Measurements from ENCODE around the gene GLUD1.
A peak's percentile ranks its signal among the peaks of the same experiment; 100 is the strongest.
"Not testable (repeated sequence)": the region's sequence is repeated elsewhere in the genome, so short reads cannot be mapped to it uniquely, and the experiment has no call there.

GLUD1 gene

DNA sequence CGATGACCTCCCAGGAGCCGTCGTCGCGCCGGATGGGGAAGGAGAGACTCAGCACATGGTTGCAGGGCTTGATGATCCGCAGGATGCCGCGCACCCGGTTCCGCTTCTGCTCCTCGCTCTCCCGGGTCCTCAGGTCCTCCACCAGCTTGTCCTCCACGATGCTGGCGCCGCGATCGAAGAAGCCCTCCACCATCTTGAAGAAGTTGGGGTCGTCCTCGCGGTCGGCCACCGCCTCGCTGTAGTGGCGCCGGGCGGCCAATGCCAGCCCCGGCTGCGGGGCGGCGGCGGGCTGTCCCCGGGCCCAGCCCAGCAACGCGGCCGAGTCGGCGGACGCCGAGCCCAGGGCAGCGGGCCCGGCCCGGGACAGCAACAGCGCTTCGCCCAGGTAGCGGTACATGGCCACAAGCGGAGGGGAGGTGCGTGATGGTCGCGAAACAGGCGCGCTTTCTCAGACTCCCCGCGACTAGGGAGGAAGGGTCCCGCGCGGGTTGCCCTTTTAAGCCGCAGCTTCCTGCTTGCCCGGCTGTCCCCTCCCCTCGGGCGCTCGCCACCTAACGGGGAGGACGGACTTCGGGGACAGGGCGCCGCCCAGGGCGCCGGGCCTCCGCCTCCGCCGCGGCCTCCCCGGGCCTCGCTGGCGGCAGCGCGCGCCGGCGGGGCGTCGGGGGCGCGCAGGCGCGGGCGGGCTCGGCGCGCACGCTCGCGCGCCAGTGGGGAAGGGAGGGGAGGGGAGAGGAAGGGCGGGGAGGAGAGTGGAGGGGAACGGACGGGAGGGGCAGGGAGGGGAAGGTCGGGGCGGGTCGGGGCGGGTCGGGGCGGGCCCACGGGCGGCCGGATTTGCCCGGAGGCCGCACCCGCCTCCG is at the start of gene GLUD1, which contains the start of gene SHLD2:
GLUD1 (minus strand) TSS at position 471 of the 863 bp plus-strand sequence; CDS start at position 397, 74 bp downstream.
SHLD2 (plus strand) TSS at position 834 of the 863 bp plus-strand sequence. CDS start 56,149 bp downstream, outside the sequence.
- peak; percentile 40 to 87 for DNase-seq

DNA sequence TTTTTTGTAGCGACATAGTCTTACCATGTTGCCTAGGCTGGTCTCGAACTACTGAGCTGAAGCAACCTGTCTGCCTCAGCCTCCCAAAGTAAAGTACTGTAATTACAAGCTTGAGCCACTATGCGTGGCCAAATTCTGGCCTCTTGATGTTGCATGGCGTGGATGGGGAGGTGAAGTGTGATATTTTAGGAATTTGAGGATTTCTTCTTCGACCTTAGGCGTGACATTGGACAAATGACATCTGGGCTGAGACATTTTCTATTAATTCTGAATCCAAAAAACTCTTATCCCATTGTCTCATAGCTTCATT is 48.4 kb upstream of the GLUD1 start:
- DNase-seq = not testable (repeated sequence)

- DNase-seq = not testable (repeated sequence)
Measured at GRCh38 chr10:87142230-87143108, 47.8 kb upstream of the GLUD1 start.

- not testable (repeated sequence) for DNase-seq
Measured at GRCh38 chr10:87137478-87137877, 42.8 kb upstream of the GLUD1 start.

DNA sequence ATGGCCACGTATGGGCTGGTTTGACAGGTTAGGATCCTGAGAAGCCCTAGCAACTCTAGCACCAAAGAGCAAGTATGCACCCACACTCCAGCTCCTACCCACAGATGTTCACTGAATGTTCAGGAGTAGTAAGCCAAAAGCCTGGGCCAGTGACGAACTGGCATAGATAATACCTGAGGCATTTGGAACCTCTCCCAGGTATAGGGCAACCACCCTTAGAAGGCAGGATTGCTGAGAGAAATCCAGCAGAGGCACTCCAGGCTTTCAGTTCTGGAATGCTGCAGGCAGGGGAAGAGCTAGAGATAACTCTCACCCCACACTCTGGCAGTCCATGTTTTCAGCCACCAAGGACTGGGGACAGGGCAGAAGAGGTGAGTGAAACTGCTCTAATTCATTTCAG is 39.8 kb upstream of the GLUD1 start:
- DNase-seq = not testable (repeated sequence)

DNA sequence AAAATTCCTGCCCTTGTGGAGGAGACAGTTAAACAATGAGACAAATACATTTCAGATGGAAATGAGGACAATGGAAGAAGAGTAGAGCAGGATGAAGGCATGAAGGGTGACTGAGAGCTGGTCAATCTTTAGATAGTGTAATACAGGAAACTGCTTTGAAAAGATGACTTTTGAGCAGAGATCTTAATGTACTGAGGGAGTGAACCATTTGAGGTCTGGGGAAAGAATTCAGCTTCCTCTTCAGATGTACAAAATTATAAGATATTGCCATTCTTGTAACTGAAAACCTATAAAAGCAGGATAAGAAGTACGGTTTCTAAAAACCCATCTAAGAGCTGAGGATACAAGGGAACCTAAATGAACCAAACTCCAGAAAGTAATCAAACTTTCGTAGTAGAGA is 39.3 kb upstream of the GLUD1 start:
- DNase-seq = not testable (repeated sequence)

DNA sequence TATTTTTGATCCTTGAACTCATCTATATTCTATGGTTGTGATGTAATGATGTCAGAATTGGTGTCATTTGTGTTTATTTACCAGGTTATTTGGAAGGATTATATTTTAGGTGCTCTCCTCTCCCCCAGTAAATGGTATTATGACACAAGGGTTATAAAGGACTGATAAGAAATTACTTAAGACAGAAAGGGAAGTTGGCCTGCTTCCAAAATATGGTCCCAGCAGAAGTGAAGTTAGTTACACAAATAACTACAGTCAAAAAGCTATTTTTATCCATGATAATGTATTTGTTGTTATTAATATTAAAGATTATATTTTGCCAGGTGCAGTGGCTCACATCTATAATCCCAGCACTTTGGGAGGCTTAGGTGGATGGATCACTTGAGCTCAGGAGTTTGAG is 37.5 kb upstream of the GLUD1 start:
- DNase-seq = not testable (repeated sequence)

- DNase-seq = not testable (repeated sequence)
Measured at GRCh38 chr10:87127607-87128156, 33.0 kb upstream of the GLUD1 start.

DNA sequence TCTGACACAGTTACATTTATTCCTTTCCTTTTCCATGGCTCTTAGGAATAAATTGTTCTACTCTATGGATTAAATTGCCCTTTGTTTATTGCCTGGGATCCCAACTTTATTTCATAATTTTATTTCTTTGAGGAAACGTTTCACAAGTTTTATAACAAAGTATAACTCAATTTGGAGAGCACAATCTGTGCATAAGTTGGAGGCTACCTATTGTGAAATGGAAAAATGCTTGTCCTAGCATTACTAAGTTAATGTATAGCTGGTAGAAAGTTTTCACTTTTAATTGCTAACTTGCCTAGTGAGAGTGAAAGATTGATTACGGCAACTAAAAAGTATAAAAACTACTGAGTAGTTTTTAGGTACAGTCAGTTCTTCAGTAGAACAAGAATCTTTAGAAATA is 32.4 kb upstream of the GLUD1 start:
- DNase-seq = not testable (repeated sequence)

GRCh38 chr10:87123351-87123750 is 28.7 kb upstream of the GLUD1 start:
- not testable (repeated sequence) for DNase-seq

- DNase-seq = not testable (repeated sequence)
Measured at GRCh38 chr10:87119029-87119428, 24.4 kb upstream of the GLUD1 start.

GRCh38 chr10:87118122-87118521 is 23.5 kb upstream of the GLUD1 start:
- DNase-seq = not testable (repeated sequence)

DNA sequence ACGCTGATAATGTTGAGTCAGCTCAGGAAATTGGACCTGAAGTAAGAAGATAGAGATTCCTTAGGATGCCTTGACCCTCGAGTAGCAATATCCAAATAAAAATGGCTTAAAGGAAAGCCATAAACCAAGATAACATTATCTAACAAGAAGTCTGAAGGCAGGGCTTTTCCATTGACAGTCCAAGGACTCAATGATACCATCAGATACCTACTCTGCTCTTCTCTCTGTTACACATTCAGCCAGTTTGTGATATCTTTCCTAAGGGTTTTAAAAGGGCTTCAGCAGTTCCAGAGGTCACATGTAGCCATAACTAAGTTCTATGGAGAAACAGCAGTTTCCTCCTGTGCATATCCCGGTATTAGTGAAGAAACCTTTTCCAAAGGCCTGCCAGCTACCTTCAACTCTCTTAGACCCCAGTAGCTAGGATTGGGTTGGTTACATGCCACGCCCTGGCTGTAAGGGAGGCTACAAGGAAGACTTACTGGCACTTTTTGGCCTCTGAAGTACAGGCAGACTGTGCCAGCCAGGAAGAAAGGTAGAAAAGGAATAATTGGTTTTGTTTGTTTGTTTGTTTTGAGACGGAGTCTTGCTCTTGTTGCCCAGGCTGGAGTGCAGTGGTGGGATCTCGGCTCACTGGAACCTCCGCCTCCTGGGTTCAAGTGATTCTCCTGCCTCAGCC is 10.9 kb upstream of the GLUD1 start:
- DNase-seq = no peak

GRCh38 chr10:87104727-87105126 is 10.1 kb upstream of the GLUD1 start:
- not testable (repeated sequence) for DNase-seq

DNA sequence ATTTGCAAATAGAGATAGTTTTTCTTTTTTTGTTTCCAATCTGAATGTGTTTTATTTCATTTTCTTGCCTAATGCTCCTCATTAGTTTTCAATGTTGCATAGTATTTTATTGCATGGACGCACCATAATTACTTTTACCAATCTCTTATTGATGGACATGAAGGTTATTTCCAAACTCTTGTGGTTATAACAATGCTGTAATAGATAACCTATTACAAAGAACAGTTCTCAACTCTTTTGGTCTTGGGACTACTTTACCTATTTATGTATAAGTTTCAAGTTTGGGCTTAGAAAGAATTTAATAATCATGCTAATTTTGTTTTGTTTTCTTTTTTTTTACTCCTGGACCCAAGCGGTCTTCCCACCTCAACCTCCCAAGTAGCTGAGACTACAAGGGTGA is 7.4 kb upstream of the GLUD1 start:
- DNase-seq = no peak

DNA sequence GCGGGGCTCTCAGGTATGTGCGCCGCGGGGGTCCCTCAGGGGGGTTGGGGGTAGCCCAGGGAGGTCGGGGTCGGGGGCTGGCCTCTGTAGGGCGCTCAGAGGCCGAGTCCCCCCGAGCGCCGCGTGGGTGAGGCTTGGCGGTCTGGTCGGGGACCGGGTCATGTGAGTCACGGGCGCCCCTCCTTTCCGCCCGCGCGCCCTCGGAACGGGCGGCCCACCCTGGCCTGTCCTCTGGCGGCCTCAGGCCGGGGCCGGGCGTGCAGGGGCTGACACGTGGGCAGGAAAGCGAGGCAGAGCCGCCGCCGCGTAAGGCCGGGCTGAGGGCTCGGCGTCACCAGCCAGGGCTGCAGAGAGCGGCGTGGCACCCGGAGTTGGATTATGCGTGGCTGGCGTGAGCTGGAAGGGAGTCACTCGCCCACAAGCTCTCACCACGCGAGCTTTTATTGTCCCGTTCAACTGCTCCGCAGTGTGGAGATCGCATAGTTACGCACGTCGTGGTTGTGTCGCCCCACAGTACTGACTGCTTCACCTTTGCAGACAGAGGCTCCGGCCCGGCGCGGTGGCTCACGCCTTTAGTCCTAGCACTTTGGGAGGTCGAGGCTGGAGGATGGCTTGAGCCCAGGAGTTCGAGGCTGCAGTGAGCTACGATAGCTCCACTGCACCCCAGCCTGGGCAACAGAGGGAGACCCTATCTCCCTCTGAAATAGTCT is 748 bp upstream of the GLUD1 start:
- peak in 1 of 2 experiments; percentile 63 for DNase-seq

DNA sequence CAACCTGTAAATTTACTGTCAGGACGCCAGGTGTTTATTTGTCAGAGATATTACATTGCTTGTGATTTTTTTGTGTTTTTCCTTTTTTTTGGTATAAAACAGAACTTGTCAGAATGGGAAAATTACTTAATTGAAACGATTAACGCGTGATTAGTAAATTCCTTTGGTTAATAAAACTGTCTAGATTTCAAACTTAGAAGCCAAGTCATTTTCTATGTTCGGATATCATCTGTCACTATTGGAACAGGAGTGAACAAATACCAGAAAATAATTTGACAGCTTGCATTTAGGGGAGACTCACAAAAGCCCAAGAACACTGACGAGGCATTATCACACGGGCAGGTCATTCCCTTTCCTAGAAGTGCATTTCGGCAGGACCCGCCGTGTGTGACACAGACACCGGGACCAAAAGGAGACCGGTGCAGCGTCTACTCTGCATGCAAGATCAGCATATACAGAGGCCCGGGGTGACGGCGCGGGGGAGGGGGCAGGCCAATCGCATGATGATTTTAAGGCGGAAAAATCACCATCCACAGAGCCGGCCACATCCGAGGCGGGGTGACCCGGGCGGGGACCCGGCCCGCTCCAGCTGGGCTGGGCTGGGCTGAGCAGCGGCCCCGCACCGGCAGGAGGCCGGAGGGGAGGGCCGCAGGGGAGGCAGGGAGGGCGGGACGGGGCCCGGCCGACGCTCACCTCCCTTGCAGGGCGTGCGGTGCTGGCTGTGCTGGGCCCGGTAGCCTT is 841 bp downstream of the GLUD1 start:
- DNase-seq = peak; percentile 3 to 5

DNA sequence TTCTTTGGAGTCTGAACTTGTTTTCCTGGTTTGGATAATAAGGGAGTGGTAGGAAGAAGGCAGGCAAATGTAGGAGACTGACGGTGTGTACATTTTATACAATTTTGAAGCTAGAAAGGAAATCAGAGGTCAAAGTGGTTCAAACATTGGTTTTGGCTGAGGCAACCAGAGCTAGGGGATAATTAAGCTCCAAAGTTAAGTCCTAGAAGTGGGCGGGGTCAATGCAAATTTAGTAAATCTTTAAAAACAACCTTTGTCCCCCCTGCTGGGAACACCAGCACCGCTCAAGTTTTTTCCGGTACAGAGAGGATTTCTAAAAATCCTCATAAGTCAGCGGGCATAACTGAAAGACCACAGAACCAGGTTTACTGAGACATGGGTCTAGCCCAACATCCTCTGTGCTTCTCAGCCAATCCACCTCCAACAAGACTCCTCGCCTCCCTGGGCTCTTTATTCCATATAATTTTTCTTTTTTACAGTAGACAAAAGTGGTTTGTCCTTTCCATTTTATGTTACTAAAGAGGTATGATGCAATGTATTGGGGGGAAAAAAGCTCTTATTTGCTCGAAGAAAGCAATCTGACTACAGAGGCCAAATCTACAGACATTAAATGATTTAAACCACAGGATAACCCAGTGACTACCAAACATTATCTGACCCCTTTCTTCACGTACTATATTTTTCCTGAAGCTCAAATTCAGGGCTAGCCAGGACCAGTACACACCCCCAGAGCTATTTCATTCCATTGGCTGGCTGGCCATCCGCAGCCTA is 1.6 kb downstream of the GLUD1 start:
- DNase-seq = no peak

- no peak for DNase-seq
Measured at GRCh38 chr10:87092376-87092860, 2.2 kb downstream of the GLUD1 start.

DNA sequence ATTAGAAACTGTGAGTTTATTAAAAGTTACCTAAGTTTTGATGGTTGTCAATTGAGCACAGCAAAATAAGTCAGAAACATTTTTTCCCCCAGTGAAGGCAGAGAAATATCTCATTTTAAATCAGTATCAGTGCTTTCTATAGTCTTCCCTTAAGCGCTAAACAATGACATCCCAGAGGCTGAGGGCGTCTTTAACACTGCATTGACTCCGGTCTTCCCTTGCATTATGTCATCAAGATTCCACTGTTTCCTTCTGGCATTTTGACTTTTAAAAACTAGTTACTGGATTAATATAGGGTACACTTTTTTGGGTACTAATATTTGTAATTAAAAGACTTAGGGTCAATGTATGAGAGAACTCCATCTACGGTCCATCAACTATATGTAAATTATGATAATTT is 3.9 kb downstream of the GLUD1 start:
- no peak for DNase-seq
